Vagina (tissue), 2 donors: Measurements from ENCODE around the gene MTRF1. TPM values are rescaled to one million over a fixed set of nuclear protein-coding genes. Genes with fewer than 3 reads are reported as not detected.

Experiments
- DNase-seq, 2 donors: peaks; one replicate each; pipeline ENCODE4 v3.0.0-alpha.2; 2017; ENCODE audit errors: extremely low spot score in 2 of 2
- H3K27ac ChIP-seq: fragments of 200-600 bp; sonication (generic); one replicate; pipeline ENCODE4 v1.5.1; 2019
- H3K27me3 ChIP-seq: fragments of 200-600 bp; sonication (generic); one replicate; pipeline ENCODE4 v1.5.1; 2019
- H3K36me3 ChIP-seq, 2 donors: fragments of 200-600 bp; sonication (generic); one replicate each; pipeline ENCODE4 v1.5.1; 2017 to 2019
- H3K4me1 ChIP-seq: fragments of 200-600 bp; sonication (generic); one replicate; pipeline ENCODE4 v1.5.1; 2019
- H3K4me3 ChIP-seq, 2 donors: fragments of 200-600 bp; sonication (generic); 1 replicate in 1 of 2; 2 replicates in 1 of 2; pipeline ENCODE4 v1.5.1; 2016 to 2019
- H3K9me3 ChIP-seq: fragments of 200-600 bp; sonication (generic); one replicate; pipeline ENCODE4 v1.5.1; 2019
- POLR2A ChIP-seq, 2 donors: fragments of 450-650 bp; IDR thresholded peaks; one replicate each; pipeline ENCODE4 v1.6.1; 2017; ENCODE audit warnings: antibody characterized with exemption in 2 of 2, mild to moderate bottlenecking in 2 of 2, moderate library complexity in 2 of 2
- POLR2AphosphoS5 ChIP-seq, 2 donors: sonication (generic); formaldehyde crosslinking; IDR thresholded peaks; one replicate each; pipeline ENCODE4 v1.9.0; 2017; ENCODE audit warnings: antibody characterized with exemption in 2 of 2, mild to moderate bottlenecking in 2 of 2, low read depth in 1 of 2; ENCODE audit not compliant: insufficient read depth in 1 of 2
- intact Hi-C: fragments of 100-400 bp; cut with DNase I; formaldehyde crosslinking; loops from one replicate; pipeline ENCODE4 v1.15.1; 2023
- total RNA-seq: library from RNA; depleted of rRNA; stranded (reverse); fragments of >200 nt; gene quantifications from one replicate; pipeline ENCODE4 v1.2.3, GENCODE V29; 2016
- TF ChIP-seq, protein P1 (sequence below), 3 experiments: fragments of 450-650 bp in 2 of 3; fragments of 200-600 bp in 1 of 3; sonication (generic) in 1 of 3; IDR thresholded peaks; one replicate each; pipeline ENCODE4 v1.5.1; 2017 to 2019; ENCODE audit warnings: antibody characterized with exemption in 3 of 3, mild to moderate bottlenecking in 2 of 3, moderate library complexity in 2 of 3

Gene MTRF1
- total RNA-seq, 1 donor from 2014 or later, result 17.2 TPM

DNA sequence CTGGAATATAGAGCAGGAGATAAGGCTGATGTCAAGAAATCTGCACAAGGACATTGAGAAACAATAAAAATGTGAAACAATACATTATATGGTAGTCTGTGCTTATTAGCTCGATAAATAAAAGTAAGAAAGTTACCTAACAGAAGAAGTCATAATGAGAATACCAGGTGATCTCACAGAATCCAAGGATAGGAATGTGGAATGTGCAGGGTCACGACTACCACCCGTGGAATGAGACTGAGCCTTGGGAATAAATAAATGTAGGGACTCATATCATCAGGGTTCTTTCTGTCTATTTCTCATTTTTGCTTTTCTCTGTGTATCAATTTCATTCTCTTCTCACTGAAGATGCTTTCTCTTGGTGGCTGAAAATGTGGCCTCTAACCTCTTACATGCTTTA lies 43.0 kb downstream of the MTRF1 start:
- TF ChIP-seq, protein P1, sequence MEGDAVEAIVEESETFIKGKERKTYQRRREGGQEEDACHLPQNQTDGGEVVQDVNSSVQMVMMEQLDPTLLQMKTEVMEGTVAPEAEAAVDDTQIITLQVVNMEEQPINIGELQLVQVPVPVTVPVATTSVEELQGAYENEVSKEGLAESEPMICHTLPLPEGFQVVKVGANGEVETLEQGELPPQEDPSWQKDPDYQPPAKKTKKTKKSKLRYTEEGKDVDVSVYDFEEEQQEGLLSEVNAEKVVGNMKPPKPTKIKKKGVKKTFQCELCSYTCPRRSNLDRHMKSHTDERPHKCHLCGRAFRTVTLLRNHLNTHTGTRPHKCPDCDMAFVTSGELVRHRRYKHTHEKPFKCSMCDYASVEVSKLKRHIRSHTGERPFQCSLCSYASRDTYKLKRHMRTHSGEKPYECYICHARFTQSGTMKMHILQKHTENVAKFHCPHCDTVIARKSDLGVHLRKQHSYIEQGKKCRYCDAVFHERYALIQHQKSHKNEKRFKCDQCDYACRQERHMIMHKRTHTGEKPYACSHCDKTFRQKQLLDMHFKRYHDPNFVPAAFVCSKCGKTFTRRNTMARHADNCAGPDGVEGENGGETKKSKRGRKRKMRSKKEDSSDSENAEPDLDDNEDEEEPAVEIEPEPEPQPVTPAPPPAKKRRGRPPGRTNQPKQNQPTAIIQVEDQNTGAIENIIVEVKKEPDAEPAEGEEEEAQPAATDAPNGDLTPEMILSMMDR (IDR thresholded peaks at IDR 0.05), result no peak
- TF ChIP-seq POLR2A (IDR thresholded peaks at IDR 0.05) (no peak), POLR2AphosphoS5 (IDR thresholded peaks at IDR 0.05; ENCODE audit: insufficient read depth in 1 of 2, low read depth in 1 of 2) (no peak)
- Histone ChIP-seq H3K27me3 (no peaks in the 10 kb centered on the region), H3K9me3 (no peaks in the 10 kb centered on the region), H3K4me1 (no peaks in the 10 kb centered on the region), H3K36me3 (peaks cover 0 to 5% of the 10 kb centered on the region in 2 donors), H3K27ac (no peak overlapping the region), H3K4me3 (no peak overlapping the region)
- no peak for DNase-seq
- intact Hi-C loops, result loop anchor here (10.0 kb wide), 1 partner anchor 146 kb away; no protein-coding TSS in a partner anchor

DNA sequence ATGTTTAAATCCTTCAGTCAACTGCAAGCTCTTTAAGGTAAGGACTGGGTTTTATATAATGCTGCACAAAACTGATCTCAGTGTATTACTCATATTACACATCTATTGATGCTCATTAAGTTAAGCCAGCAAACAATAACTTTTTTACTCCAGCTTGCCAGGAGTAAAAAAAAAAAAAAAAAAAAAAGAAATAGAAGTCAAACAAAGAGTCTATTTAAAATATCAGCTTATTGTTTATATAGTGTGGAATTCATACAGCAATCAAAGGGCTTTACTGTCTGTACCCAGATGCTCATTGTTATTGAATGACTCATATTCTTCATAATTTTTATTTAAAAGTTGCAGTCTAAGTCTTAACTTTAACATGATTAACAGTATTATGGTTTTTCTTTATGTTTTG lies 47.2 kb downstream of the MTRF1 start:
- Histone ChIP-seq H3K27ac (no peak overlapping the region), H3K9me3 (peaks cover 1% of the 10 kb centered on the region), H3K36me3 (no peaks in the 10 kb centered on the region), H3K4me3 (no peak overlapping the region), H3K4me1 (peaks cover 5% of the 10 kb centered on the region), H3K27me3 (no peaks in the 10 kb centered on the region)
- intact Hi-C loops, result no loop called here
- no peak for DNase-seq
- TF ChIP-seq, protein P1 (IDR thresholded peaks at IDR 0.05), result no peak
- peak in 1 of 2 donors; percentile 11 for TF ChIP-seq POLR2AphosphoS5 (IDR thresholded peaks at IDR 0.05; ENCODE audit: insufficient read depth in 1 of 2, low read depth in 1 of 2)

DNA sequence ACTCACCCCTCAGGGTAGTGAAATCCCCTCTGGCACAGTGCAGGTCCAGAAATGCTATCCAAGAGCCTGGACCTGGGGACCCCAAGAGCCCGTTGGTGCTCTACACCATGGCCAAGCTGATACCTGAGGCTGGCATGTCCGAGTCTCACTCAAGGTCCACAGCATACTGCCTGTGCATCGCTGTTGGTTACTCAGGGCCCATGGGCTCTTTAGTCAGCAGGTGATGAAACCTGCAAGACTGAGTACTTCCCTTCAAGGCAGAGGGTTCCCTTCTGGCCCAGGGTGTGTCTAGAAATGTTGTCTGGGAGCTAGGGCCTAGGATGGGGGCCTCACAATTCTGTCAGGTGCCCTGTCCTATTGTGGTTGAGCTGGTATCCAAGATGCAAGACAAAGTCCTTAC lies 49.5 kb downstream of the MTRF1 start:
- intact Hi-C loops, result no loop called here
- no peak for DNase-seq
- no peak for TF ChIP-seq POLR2A (IDR thresholded peaks at IDR 0.05)
- Histone ChIP-seq H3K4me1 (peaks cover 5% of the 10 kb centered on the region), H3K4me3 (no peak overlapping the region), H3K9me3 (peaks cover 5% of the 10 kb centered on the region), H3K27ac (no peak overlapping the region), H3K36me3 (no peaks in the 10 kb centered on the region), H3K27me3 (no peaks in the 10 kb centered on the region)

DNA sequence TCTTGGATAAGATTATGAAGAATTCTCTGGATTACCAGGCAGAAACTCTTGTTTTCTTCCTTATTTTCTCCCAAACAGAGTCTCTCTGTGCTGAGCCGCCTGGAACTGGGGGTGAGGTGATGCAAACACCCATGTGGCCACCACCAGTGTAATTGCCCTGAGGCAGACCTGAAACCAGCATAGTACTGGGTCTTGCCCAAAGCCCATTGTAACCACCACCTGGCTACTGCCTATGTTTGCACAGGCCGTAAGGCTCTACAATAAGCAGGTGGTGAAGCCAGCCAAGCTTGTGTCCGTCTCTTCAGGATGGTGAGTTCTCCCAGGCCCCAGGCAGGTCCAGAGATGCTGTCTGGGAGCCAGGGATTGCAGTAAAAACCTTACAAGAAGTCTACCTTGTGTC lies 50.1 kb downstream of the MTRF1 start:
- peaks cover 5% of the 10 kb centered on the region for H3K9me3 ChIP-seq
- no peak for DNase-seq
- no peaks in the 10 kb centered on the region for H3K27me3 ChIP-seq
- intact Hi-C loops, result no loop called here
- H3K36me3 ChIP-seq, result no peaks in the 10 kb centered on the region
- no peak for TF ChIP-seq POLR2A (IDR thresholded peaks at IDR 0.05)
- TF ChIP-seq, protein P1 (IDR thresholded peaks at IDR 0.05), result no peak
- TF ChIP-seq POLR2AphosphoS5 (IDR thresholded peaks at IDR 0.05; ENCODE audit: insufficient read depth in 1 of 2, low read depth in 1 of 2), result no peak
- peaks cover 5% of the 10 kb centered on the region for H3K4me1 ChIP-seq
- no peak overlapping the region for H3K4me3 ChIP-seq
- H3K27ac ChIP-seq, result no peak overlapping the region

DNA sequence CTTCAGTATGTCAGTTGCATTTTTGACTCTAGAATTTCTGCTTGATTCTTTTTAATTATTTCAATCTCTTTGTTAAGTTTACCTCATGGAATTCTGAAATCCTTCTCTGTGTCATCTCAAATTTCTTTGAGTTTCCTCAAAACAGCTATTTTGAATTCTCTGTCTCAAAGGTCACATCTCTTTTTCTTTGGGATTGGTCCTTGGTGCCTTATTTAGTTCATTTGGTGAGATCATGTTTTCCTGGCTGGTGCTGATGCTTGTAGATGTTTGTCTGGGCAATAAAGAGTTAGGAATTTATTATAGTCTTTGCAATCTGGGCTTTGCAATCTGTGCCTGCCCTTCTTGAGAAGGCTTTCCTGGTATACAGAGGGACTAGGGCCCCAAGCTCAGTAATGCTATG lies 50.5 kb downstream of the MTRF1 start:
- no peak overlapping the region for H3K4me3 ChIP-seq
- DNase-seq, result no peak
- H3K4me1 ChIP-seq, result peaks cover 5% of the 10 kb centered on the region
- TF ChIP-seq POLR2A (IDR thresholded peaks at IDR 0.05) (no peak), POLR2AphosphoS5 (IDR thresholded peaks at IDR 0.05; ENCODE audit: insufficient read depth in 1 of 2, low read depth in 1 of 2) (no peak)
- TF ChIP-seq, protein P1 (IDR thresholded peaks at IDR 0.05), result no peak
- H3K27ac ChIP-seq, result no peak overlapping the region
- H3K36me3 ChIP-seq, result no peaks in the 10 kb centered on the region
- intact Hi-C loops, result no loop called here
- H3K27me3 ChIP-seq, result no peaks in the 10 kb centered on the region
- H3K9me3 ChIP-seq, result peaks cover 5% of the 10 kb centered on the region

DNA sequence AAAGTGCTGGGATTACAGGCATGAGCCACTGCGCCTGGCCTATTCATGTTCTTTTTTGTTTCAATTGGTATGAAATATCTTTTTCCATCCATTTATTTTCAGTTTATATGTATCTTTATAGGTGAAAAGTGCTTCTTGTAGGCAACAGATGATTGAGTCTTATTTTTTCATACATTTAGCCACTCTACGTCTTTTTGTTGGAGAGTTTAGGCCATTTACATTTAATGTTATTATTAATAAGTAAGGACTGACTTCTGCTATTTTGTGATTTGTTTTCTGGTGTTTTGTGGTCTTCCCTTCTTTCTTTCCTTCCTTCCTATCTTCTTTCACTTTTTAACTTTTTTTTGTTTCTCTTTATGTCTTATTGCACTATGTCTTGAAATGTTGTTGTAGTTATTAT lies 52.3 kb downstream of the MTRF1 start:
- no peaks in the 10 kb centered on the region for H3K36me3 ChIP-seq
- H3K27me3 ChIP-seq, result no peaks in the 10 kb centered on the region
- no peak for DNase-seq
- peaks cover 5% of the 10 kb centered on the region for H3K4me1 ChIP-seq
- peaks cover 5% of the 10 kb centered on the region for H3K9me3 ChIP-seq
- intact Hi-C loops, result no loop called here
- TF ChIP-seq, protein P1 (IDR thresholded peaks at IDR 0.05), result no peak
- TF ChIP-seq POLR2AphosphoS5 (IDR thresholded peaks at IDR 0.05; ENCODE audit: insufficient read depth in 1 of 2, low read depth in 1 of 2) (no peak), POLR2A (IDR thresholded peaks at IDR 0.05) (no peak)
- no peak overlapping the region for H3K27ac ChIP-seq
- H3K4me3 ChIP-seq, result no peak overlapping the region
